ENCODE results near the gene SYNRG.

The SYNRG gene

DNA sequence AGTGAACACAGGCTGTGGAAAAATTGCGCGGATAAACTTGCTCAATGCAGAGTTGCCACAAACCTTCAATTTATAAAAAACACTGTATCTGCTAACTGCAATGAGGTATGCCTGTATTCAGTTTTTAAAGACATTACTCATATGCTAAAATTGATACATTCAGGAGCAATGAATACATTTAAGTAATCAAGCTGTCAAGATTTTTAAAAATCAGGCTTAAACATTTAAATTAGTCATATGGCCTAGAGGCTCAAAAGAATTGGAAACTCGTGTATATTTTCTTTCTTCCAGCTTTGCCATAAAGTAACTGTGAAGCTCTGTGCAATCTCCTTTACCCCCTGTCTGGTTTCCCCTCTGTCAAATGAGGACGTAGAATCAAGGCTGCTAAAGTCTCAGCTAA is 4.1 kb downstream of the SYNRG start:
- no peak for DNase-seq

DNA sequence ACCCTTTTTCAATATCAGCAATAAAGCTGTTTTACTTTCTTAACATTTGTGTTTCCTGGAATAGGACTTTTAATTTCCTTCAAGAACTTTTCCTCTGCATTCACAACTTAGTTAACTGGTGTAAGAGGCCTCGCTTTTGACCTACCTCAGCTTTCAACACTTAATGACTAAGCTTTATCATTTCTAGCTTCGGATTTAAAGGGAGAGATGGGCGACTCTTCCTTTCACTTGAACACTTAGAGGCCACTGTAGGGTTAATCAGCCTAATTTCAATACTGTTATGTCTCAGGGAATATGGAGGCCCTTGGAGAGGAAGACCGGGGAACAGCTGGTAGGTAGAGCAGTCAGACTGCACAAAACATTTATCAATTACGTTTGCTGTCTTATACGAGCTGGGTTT is 4.7 kb downstream of the SYNRG start:
- DNase-seq: no peak

DNA sequence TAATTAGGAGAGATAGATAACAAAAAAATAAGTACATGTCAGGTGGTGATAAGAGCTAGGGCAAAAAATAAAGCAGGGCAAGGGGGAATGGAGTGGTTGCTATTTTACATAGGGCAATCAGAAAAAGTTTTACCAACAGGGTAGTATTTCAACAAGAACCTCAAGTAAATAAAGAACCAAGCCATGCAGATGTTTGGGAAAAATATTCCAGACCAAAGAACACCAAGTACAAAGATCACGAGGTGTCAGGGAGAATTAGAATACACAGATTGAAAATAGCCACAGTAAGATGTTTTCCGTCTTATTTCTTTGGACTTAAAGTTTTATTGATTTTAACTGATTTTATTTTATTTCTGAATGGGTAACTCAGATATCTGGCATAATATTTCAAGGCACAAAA is 11.1 kb downstream of the SYNRG start:
- no peak for DNase-seq

GRCh38 chr17:37592291-37592690 is 16.9 kb downstream of the SYNRG start:
- no peak for DNase-seq

DNA sequence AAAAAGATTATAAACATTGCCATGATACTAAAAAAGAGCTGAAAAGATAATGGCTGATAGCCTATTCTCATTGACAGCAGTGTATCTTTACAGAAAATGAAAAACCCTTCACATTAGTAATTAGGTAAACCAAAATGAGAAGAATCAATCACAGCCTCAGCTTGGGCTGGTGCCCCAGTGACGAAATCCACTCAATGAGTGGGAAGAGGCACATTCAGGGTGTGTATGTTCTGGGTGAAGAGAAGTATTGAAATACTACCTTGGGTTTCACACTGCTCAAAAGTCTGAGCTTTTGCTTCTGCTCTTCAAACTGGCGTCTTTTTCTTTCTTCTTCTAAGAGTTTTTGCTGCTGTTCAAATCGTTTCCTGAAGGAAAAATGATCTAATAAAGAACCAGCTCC is 24.2 kb downstream of the SYNRG start:
- DNase-seq: no peak

DNA sequence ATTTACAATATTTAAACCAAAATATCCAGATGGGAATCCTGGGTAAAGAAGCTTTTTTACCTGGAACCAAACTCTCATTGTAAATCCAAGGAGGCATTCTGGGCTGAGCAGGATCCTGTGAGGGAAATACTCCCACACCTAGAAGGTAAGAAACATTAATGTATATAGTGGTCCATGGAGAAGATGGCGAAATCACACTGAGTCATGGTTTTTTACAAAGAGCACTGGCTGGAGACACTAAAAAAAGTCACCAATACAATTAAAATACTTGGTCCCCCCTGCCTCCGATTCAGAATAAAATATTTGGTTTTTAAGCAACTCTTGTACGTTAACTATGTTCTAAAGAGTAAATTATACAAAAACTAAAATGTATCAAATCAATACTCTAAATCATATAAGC is 32.9 kb downstream of the SYNRG start:
- DNase-seq: no peak

DNA sequence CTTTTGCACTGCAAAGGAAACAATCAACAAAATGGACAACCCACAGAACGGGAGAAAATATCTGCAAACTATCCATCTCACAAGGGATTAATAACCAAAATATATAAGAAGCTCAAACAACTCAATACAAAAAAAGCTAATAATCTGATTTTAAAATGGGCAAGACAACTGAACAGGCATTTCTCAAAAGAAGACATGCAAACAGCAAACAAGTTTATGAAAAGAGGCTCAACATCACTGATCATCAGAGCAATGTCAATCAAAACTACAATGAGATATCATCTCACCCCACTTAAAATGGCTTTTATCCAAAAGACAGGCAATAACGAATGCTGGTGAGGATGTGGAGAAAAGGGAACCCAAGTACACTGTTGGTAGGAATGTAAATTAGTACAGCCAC is 34.8 kb downstream of the SYNRG start:
- no peak for DNase-seq

DNA sequence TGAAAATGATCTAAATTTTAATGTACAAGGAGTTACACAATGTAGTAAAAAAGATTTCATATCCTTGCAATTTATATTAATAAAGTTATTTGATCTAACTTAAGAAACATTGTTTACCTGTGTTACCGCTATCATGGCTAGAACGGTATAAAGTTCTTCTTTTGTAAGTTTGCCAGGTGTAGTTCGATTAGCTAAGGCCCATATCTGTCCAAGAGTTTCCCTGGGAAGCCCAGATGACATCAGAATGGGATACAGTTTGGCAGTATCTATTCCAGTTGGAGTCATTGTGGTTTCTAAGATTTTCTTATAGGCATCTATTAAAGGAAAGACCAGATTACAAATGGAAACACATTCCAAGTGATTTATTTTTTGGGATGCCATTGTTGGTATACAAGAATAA is 37.5 kb downstream of the SYNRG start:
- no peak for DNase-seq

DNA sequence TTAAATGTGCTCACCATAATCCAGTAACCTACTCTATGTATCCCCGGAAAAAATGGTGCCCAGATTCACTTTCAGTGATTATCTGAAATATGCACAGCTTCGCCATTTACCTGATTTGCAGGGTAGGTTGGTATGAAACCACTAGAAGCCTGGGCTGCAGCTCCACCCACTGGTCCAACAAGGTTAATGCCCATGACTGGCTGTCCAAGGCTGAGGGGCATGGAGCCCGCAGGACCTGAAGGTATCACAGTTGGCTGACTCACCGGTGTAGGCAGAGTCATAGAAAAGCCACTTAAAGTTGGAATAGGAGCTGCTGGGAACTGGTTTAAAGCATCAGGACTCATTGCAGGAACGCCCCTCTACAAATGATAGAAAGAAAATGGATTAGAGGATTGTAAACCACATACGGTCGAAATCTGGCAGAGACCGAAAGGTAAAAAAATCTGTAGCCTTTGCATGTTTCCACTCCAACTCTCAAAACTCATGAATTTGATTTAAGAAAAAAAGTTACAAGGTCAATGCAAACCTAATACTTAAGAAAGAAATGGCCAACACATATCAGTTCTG is 38.6 kb downstream of the SYNRG start:
- DNase-seq: no peak

DNA sequence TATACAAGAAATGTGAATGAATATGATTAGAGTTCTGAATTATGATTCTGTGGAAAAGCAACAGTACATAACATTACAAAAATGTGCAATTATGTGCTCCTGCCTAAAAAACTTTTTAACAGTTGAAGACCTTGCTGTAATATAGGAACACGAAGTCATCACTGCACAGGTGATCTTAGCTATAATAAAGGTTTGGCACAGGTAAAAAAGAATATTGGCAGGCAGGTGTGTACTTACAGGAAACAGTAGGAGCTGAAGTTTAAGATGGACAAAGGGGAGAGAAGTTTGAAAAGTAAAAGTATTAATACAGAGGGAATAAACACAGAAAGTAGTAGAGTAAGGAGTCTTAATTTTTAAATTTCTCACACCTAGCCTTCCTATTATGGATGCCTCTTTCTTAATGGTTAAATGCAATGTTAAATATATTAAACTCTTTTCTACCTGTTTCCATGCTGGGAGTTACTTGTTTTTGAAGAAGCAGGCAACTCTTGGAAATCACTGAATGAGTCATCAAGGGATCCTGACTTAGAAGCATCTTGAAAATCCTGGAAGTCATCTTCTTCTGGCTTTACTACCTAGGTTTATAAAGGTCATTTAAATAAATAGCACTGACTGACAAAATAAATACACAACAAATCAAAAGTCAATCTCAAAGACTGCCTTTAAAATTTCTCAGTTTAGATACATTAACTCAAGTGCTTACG is 40.7 kb downstream of the SYNRG start:
- DNase-seq: no peak

DNA sequence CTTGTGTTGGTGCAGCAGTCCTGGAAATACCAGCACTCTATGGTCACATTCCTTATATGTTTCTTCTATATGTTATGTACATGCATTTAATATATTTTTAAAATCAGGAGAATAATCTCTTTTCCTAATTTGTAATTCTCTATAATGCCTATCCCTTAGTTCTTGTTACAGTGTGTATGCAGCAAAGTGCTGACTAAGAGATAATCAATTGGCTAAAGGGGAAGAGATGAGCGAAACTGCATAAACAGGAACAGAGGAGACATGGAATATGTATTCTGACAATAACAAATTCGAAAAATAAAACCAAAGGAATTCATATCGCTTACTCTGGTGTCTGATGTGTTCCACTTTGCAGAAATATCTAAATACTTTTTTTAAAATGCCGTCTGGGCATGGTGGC is 41.7 kb downstream of the SYNRG start:
- no peak for DNase-seq

GRCh38 chr17:37567137-37567536 is 42.1 kb downstream of the SYNRG start:
- no peak for DNase-seq

DNA sequence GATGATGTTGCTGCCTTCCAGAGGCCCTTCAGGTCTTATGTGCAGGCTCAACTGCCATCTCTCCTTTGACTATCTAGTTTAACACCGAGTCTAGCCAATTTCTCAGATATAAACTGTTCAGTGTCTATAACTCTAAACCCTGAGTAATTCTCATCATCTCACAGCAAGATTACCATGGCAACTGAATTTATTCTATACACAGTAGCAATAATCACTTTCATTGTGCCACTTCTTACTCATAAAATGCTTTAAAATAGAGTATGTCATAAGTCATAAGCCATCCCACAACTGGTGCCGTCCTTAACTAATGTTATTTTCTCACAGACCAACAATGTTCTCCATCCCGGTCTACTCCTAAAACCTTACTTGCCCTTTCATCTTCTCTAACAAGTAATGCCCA is 45.0 kb downstream of the SYNRG start:
- no peak for DNase-seq

GRCh38 chr17:37562016-37562745 is 47.0 kb downstream of the SYNRG start:
- DNase-seq: no peak

- no peak for DNase-seq
These were observed 50.9 kb downstream of the SYNRG start for GRCh38 chr17:37558299-37558698.

DNA sequence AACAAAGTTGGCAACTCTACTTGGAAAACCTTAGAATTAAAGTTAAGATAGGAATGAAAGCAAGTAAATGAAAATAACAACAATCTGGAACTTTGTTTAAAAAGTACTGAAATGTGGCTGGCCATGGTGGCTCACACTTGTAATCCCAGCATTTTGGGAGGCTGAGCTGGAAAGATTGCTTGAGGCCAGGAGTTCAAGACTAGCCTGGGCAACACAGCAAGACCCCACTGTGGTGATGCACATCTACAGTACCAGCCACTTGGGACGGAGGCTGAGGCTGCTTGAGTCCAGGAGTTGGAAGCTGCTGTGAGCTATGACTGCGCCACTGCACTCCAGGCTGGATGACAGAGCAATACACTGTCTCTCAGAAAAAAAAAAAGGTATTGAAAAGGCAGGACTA is 51.7 kb downstream of the SYNRG start:
- DNase-seq: no peak

DNA sequence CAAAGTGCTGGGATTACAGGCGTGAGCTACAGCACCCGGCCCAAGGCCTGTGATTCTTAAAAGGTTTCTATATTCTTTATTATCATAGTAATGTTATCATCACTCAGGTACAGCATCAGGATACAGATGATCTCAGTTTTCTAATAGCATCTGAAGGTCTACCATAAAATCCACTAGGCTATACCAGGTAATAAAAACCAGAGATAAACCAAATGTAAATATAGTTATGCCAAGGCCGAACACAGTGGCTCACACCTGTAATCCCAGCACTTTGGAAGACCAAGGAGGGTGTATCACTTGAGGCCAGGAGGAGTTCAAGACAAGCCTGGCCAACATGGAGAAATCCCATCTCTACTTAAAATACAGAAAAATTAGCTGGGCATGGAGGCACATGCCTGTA is 53.8 kb downstream of the SYNRG start:
- no peak for DNase-seq

DNA sequence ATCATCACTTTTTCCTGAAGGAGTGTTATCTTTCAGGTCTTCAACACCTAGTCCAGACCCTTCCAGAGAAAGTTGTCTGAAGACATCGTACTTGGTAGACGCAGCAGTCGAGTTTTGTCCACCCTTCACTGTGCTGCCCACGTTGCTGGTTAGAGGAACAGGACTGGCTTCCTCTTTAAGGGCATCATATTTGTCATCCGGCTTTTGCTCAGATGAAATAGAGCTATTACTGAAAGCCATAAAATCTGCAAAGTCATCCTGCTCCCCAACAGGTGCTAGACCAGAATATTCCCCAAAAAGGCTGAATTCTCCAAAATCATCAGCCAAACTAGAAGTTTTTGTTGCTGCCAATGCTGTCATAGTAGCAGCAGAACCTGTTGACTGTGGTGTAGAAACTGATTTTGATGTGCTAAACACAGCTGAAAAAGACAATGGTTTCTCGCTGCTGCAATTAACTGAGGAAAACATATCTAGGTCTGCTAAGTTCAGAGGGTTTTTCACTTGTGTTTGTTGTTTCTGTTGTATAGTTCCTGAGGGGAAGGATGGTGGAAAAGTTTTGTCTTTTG is 55.7 kb downstream of the SYNRG start:
- DNase-seq: no peak

- no peak for DNase-seq
These were observed 57.4 kb downstream of the SYNRG start for GRCh38 chr17:37551788-37552187.

DNA sequence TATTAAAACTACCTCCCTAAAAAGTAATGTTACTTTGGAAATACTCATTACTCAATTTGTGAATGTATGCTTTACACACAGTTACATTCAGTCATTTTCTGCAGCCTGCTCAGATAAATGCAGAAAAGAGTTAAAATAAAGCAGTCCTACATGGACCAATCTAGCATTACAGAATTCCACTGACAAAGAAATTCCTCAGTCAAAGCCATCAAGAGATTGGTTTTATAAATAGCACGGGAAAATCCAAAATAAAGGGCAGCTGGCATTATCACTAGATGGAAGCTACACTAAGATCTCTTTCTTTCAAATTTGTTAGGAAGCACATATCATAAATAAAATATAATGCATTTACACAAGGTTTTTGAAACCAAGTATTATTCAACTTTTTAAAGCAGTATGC is 61.2 kb downstream of the SYNRG start:
- DNase-seq: no peak

DNA sequence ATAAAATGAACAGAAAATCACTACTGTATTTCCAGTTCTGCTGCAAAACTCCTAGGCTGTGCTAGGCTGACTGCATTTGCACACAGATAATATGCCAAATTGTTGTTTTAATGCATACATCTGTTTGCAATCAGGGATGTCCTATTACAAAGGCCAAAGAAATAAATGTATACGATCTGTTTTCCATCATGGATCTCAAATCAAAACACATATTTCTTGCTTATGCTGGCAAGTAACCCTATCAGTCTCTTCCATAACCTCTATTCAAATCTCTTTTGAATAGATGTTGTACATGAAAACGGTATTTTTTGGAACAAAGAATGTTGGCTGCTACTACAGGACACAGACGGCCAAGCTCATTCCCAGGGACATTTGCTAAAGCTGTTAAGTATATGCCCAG is 62.9 kb downstream of the SYNRG start:
- DNase-seq: no peak

DNA sequence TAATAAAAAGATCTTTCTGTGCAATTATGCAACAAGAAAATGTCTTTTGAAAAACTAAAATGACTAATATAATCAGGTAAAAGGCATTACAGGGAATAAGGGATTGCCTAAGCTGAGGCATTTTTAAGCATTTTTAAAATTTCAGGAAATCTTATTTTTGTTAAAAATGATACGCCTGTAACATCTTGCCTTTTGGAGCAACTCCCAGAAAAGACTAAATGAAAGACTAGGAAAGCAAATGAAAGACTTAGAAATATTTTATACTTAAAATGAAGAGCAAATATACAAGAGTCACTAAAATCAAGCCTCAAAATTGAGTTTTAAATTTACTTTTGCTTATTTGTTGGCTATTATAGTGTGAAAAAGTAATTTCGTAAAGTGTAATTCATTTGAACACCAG is 63.7 kb downstream of the SYNRG start:
- no peak for DNase-seq

DNA sequence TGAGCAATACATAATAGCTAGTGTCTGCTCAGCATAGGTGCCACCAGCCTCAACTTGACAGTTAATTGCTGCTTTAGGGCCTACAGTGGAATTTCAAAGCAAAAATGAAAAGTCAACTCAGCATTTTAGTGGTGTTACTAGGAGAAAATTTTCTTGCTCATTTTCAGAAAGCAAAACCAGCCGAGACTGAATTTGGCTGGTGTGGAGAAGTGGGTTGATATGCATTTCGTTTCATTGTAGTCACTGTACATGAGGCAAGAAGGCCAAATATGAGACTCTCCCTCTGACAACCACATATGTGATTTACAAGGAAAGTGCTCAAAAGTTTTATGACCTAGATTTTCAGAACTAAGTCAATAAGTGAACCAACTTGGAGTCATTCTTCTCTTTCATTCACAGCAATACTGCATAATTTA is 65.6 kb downstream of the SYNRG start:
- no peak for DNase-seq
